Colon (tissue), 2 donors: Measurements from ENCODE around the gene LRSAM1.
"Not testable (repeated sequence)": the region's sequence is repeated elsewhere in the genome, so short reads cannot be mapped to it uniquely, and the experiment has no call there.

Experiments
- FAIRE-seq: peaks from 2 replicates; lab custom pipeline; 2012; peaks lifted over from hg19 to GRCh38; lab: Jason Lieb, UNC
- donor health status: control.
- donor health status: control.

The LRSAM1 gene

DNA sequence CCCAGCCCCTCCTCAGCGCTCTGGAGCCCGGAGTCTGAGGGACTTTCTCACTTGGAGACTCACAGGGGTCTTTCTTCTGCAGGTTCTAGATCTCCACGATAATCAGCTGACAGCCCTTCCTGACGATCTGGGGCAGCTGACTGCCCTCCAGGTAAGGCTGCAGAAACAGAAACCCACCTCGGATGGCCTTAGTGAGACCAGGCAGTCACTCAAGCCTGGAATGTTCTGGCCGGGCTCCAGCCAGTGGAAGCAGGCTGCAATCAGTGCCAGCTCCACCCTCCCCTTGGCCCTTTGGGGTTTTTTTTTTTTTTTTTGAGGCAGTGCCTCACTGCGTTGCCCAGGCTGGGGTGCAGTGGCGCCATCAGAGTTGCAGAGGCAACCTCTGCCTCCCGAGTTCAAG lies 7.6 kb downstream of the LRSAM1 start:
- FAIRE-seq, result no peak

DNA sequence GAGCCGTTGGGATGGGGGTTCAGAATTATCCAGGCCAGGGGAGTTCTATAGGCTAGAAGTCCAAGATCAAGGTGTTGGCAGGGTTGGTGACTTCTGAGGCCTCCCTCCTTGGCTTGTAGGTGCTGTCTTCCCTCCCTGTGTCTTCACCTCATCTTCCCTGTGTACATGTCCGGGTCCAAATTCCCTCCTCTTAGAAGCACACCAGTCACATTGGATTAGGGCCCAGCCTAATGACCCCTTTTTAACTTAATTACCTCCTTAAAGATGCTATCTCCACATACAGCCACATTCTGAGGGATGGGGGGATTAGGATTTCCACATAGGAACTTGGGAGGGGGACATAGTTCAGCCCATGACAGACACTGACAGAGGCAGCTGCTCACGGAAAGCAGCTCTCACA lies 12.1 kb downstream of the LRSAM1 start:
- no peak for FAIRE-seq

DNA sequence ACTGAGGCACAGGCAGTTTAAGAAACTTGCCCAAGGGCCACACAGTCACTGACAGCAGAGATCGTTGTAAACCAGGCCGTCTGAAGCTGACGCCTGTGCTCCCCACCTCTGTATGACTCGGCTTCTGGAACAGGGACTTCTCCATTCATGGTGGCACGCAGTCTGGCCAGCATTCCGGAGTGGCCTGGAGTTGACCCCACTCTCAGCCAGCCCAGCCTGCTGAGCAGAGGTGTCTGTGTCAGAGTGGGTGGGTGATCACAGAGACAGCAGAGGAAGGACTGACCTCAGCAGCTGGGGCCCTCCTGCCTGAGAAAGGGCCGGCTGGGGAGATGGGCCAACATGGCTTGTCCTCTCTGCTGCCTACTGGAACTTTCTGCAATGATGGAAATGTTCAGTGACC lies 12.6 kb downstream of the LRSAM1 start:
- no peak for FAIRE-seq

DNA sequence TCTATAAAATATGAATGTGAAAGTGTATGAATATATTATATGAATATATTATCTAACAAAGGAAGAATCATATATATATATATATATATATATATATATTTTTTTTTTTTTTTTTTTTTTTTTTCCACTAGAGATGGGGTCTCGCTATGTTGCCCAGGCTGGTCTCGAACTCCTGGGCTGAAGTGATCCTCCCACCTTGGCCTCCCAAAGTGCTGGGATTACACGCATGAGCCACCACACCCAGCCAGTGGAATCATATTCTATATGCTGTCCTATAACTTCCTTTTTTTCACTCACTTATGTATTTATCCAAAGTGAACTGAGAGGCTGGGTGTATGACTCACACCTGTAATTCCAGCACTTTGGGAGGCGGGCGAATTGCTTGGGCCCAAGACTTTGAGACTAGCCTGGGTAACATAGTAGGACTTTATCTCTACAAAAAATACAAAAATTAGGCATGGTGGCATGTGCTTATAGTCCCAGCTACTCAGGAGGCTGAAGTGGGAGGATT lies 15.2 kb downstream of the LRSAM1 start:
- FAIRE-seq, result not testable (repeated sequence)

DNA sequence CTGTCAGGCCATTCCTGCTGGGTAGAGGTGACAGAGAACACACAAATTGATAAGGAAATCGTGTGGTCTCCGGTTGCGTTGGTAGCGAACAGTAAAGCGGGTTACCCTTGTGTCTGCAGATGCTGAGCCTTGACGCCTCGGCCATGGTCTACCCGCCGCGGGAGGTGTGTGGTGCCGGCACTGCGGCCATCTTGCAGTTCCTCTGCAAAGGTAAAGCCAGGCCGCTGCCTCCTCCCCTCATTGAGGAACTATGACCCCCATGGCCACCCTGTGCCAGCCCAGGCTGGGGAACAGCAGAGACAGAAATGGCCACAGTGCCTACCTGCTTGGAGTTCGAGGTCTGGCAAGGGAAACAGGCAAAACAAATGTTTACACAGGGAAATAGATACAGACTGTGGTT lies 16.3 kb downstream of the LRSAM1 start:
- FAIRE-seq, result no peak

DNA sequence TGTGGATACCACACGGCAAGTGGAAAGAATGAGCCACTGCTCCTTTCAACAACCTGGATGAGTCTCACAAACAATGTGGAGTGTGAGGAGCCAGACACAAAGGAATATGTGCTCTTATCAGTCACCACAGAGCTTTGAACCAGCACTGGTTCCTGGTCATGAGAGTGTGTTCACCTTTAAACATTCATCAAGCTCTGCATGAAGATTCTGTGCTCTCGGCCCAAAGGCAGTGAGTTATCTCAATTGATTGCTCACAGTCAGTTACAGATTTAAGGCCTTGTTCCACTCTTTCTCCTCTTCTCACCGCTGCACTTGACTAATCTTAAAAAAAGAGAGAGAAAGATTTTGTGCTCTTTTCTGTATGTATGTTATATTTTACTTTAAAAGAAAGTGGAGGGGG lies 19.4 kb downstream of the LRSAM1 start:
- no peak for FAIRE-seq

DNA sequence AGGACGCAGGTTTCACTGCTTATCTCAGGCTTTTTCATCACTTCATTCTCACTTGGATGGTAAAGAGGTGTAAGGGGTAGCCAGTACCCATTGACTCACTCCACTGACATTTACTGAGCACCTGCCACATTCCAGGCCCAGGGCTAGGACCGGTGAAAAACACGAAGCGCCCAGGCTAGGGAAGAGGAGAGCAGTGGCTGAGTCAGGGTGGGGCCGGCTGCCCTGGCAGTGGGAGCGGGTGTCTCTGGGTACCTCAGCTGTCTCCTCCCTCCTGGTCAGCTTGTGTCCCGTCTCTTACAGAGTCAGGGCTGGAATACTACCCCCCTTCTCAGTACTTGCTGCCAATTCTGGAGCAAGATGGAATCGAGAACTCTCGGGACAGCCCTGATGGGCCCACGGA lies 22.2 kb downstream of the LRSAM1 start:
- no peak for FAIRE-seq

DNA sequence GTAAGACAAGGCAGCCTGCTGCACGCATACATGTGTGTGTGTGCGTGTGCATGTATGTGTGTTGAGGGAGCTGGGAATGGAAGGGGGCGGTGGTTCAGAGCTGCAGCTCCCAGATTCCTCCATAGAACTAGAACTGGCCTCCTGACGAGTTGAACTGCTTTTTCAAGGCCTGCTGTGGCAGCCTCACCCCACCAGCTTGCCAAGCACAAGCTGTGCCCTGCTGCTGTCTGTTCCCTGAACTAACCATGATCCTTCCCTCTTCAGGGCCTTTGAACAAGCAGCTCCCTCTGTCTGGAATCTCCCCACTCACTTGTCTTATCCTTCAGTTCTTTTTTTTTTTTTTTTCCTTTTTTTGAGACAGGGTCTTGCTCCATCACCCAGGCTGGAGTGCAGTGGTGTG lies 22.6 kb downstream of the LRSAM1 start:
- FAIRE-seq, result no peak

DNA sequence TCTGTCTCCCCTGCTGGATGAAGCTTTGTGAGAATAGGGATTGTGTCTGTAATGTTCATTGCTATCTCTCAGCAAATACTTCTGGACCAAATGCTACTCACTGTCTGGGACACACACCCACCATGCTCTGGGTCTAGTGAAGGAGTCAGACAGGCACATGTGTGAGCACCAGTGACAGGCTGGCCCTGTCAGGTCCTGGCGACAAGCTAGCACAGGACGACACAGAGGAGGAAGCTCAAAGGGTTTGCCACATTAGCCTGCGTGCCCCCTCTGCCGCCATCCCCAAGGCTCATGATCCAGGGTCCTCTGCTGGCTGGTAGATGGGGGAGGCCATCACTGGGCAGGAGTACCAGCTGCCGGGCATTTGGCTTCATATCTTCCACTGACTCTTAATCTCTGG lies 23.3 kb downstream of the LRSAM1 start:
- FAIRE-seq, result no peak

DNA sequence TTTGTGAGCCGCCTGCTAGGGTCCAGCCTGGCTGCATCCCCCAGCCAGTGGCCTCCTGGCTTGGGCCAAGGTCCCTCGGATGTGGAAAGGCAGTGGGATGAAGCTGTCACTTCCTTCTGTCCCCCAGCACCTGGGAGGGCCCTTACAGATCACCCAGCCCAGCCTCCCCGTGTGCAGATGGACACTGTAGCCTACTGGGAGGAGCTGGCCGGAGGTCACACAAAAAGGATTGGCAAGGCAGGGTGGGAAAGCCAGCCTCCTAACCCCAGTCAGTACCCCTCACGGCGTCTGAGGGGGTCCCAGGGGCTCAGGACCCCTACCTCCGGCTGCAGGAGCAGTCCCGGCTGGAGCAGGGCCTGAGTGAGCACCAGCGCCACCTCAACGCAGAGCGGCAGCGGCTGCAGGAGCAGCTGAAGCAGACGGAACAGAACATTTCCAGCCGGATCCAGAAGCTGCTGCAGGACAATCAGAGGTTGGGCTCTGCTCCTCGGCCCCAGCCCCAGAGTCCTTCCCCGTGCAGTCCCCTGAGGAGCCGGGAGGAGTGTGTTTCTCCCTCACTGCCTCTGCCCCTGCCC lies 28.3 kb downstream of the LRSAM1 start:
- no peak for FAIRE-seq

DNA sequence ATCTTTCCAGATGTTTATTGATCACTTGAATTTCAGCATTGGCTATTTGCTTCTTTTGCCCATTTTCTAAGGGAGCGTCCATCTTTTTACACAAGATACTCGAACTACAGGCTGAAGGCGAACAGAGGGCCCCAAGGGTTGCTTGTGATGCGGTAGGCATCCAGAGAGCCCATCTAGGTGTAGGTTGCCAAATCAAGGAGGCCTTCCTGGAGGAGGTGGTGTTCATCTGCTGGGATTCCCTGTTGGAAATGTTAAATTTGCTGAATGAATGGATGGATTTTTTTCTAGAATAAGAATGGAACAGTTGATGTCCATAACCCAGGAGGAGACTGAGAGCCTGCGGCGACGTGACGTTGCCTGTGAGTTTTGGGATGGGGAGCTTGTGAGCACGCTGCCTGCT lies 31.4 kb downstream of the LRSAM1 start:
- FAIRE-seq, result no peak

DNA sequence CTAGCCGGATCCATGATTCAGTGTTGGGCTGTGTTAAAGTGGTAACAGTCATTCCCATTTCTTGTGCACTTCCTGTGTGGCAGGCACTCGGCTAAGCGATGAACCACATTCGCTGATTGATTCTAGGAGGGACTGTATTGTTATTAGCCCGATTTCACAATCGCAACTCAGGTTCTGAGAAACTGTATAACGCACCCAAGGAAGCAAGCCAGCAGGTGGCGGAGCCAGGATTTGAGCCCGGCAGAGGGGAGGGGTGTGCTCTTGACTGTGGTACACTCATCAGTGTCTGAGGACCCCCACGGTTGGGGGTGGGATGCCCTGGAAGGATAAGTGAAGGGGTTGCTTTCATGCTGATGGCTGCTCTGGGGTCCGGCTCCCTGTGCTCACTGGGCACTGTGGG lies 34.7 kb downstream of the LRSAM1 start:
- FAIRE-seq, result no peak

DNA sequence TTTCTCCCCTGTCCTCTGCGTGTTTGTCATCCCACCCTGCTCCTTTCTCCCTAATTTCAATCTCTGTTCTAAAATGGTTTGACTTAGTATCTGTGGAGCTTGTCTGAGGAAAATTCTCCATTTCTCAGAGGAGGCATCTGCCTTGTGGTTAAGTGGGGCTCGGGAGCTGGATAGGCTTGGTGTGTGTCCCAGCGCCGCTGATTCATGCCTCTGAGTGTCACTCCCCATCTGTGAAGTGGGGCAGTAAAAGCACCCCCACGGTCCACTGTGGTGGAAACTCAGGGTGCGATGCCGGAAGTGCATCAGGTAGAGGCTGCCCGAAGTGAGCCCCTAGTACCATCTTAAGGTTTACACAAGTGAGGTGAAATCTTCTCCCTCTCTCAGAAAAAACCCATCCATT lies 37.6 kb downstream of the LRSAM1 start:
- FAIRE-seq, result no peak

DNA sequence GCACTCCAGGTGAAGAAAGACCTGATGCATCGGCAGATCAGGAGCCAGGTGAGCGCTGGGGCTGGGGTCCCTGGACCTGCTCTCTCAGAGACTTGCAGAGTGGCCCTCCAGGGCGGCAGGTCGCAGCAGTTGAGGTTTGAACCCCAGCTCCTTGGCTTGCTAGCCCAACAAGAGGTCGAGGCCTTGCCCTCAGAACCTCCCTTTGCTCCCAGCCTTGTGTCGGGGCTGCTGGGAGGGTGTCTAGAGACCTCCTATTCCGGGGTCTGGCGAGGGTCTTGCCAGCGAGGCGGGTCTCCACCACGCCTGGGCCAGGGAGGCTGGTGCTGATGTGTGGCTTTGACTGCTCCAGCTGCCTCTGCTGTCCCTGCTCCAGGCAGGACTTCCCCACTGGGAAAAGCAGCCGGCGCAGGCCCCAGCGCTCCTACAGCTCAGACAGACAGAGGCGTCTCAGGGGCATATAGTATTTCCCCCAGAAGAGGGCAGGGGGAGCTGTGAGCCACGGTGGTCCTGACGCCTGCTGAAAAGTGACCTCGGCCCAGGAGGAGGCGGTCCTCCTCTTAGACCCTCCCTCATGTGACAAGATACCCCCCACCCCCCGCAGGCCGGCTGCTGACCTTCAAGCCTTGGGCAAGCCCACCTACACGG lies 38.3 kb downstream of the LRSAM1 start:
- FAIRE-seq, result no peak

DNA sequence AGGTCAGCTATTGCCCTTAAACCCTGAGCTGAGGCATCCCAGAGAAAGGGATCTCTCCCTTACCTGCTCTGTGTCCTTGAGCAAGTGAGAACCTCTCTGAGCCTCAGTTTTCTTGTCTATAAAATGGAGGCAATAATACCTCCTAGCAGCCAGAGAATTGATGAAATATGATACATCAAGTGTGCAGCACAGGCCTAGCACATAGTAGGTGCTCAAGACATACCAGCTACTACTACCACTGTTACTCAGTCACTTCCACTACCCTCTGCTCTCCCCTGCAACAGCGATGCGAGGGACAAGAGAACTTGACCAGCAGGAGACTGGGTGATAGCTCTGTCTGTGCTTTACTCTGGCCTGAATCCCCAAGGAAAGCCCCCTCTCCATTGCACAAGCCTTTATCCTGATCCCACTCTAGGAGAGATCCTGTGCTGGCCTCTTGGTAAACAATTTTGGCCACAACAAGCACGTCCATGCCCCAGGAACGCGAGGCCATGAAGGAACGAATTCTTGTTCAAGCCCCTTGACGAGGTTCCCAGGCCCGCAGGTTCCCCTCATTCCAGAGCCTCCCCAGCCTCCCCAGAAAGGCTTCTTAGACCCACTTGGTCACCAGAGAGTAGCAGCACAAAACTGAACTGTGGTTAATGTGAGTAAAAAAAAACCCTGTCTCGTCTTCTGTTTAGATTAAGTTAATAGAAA lies 39.4 kb downstream of the LRSAM1 start:
- no peak for FAIRE-seq

DNA sequence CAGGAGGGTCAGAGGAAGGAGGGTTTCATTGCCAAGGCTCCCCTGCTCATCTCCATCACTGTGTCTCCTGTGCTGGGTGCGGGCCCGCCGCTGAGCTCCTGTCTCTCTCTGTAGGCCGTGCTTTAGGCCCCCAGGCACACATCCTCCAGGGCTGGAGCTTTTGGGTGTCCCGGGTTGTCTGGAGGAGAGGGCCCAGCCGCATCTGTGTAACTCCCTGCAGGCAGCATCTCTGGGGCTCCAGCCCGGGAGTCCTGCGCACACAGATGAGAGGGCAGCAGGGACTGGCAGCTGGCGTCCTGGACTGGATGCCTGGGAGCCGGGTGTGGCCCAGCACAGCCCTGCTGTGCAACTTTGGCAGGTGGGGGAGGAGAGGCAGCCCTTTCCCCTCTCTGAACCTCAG lies 40.2 kb downstream of the LRSAM1 start:
- no peak for FAIRE-seq

DNA sequence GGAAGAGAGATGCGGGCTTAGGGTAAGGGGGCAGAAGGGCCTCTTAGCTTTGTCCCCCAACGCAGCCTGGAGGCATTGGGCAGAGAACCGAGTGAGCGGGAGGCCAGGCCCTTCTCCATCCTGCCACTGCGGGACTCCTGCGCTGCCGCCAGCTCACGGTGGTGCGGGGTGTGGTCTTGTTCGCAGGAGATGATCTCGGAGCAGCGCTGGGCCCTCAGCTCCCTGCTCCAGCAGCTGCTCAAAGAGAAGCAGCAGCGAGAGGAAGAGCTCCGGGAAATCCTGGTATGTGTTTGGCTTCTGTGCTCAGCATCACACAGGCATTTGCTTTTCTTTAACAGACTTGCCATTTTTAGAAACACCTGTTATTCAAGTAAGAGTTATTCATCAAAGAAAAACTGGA lies 41.3 kb downstream of the LRSAM1 start:
- FAIRE-seq, result no peak

DNA sequence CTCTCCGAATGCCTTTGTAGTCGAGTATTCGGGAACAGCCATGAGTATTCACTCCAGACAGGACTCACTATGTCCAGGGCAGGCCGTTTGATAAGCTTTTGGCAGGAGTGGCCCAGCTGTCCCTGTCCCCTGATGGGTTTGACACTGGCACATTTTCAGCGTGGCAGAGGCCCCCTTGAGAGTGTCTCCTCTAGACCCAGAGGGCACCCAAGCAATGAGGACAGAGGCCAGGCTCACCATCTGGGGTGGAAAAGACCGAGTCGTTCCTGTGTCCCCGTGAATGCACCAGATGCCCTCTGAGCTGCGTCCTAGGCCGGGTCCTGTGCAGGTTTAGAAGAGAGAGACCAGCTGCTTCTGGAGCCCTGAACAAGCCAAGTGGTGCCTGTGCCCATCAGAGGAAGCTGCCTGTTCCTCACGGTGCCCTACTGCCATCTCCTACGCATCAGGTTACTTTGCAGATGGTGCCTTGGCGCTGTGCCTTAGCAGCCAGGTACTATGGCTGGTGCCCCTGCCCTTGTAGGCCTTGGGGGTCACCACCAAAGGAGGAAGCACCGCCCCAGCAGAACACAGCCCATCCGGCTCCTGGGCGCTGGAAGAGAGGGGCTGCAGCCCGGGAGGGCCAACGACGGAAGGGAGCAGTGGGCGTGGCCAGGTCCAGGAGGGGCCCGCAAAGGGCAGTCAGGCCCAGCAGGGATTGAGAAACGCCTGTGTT lies 42.4 kb downstream of the LRSAM1 start:
- no peak for FAIRE-seq

DNA sequence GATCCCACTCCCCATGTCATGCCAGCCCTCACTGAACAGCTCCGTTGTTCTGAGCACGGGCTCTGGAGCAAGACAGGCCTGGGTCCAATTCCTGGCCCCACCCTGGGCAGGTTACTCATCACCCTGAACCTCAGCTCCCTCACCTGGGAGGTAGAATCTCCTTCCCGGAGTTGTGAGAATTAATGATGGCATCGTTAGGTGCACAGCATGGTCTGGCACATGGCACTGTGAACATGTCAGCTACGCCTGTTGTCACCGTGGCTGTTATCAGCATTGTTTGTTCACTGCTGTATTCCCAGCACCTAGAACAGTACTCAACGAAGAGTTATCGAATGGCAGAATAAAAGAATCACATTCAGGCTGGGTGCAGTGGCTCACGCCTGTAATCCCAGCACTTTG lies 43.0 kb downstream of the LRSAM1 start:
- no peak for FAIRE-seq

DNA sequence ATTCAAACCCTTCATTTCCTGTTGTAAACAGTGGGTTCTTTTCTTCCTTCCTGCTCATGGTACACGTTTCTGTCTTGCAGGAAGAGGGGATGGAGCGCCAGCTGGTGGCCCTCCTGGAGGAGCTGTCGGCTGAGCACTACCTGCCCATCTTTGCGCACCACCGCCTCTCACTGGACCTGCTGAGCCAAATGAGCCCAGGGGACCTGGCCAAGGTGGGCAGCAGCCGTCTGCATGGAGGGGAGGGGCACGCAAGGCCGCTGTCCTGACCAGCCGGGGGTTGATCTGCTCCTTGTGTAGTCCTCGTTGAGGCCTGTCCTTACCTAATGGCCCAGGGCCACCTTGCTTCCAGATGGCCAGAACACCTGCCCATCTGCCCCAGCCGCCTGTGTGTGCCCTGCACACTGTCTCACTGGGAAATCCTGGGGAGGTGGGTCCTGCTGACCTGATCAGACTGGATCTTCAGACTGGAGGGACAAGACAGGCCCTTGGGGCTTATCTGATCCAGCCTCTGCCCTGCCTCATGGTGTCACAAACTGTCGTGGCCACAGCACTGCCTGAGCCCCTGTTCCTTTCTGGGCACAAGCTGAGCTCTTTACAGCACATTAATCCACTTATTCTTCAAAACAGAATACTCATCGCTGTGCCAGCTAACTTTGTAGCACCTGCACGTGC lies 44.7 kb downstream of the LRSAM1 start:
- no peak for FAIRE-seq

DNA sequence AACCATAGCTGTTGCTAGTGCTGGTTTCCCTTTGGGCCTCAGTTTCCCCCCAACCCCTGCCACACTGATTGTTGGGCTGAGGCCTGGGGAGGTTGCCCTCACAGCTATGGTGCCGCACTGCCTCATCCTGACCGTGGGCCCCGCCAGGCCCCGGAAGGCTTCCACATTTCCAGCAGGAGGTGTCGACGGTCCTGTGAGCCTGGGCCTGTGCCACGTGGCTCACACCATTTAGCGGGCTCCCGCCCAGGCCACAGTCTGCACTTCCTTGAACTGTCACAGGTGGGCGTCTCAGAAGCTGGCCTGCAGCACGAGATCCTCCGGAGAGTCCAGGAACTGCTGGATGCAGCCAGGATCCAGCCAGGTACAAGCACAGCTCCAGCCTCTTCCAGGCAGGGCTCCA lies 45.7 kb downstream of the LRSAM1 start:
- no peak for FAIRE-seq

DNA sequence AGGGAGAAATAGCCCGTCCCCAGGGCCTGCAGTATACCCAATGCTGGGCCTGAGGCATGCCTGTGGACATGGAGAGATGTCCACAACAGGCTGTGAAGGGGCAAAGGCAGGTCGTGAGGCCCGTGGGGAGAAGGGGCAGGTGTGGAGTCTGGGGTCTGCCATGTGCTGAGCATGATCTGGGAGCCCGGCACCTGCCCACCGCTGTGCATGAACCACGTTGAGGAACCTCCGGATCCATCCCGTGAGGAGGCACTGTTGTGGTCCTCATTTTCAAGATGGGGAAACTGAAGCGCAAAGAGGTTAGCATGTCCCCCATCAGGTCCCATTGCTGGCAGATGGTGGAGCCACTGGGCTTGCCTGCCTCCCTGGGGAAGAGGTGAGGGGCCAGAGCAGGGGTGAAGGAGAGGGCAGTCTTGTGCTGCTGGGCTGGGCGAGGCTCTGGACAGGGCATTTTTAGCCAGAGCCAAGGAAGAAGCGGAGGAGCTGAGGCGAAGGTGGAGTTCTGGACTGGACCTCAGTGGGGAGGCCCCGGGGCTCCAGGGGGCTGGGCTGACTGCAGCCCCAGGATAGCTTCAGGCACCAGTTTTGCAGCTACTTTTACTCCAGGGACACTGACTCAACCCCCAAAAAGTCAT lies 46.5 kb downstream of the LRSAM1 start:
- no peak for FAIRE-seq
